IgD-negative memory B cell (primary cell): Measurements from ENCODE around the gene HOXB7. TPM values are rescaled to one million over a fixed set of nuclear protein-coding genes. Genes with fewer than 3 reads are reported as not detected.

ENCODE experiments used
- H3K27ac Mint-ChIP-seq, 3 donors: one replicate each; pipeline ENCODE4 v1.8.0; 2020 to 2022; ENCODE audit warnings: mild to moderate bottlenecking in 3 of 3, mixed read lengths in 3 of 3, moderate library complexity in 1 of 3
- H3K27me3 Mint-ChIP-seq: one replicate; pipeline ENCODE4 v1.8.0; 2021; ENCODE audit warnings: mixed read lengths
- H3K36me3 Mint-ChIP-seq: one replicate; pipeline ENCODE4 v1.8.0; 2020; ENCODE audit warnings: mild to moderate bottlenecking, mixed read lengths
- H3K4me1 Mint-ChIP-seq, 3 donors: one replicate each; pipeline ENCODE4 v1.8.0; 2020 to 2022; ENCODE audit warnings: mixed read lengths in 3 of 3, mild to moderate bottlenecking in 1 of 3
- H3K4me3 Mint-ChIP-seq, 4 donors: one replicate each; pipeline ENCODE4 v1.8.0; 2020 to 2022; ENCODE audit warnings: mild to moderate bottlenecking in 4 of 4, mixed read lengths in 4 of 4, moderate library complexity in 3 of 4
- H3K9me3 Mint-ChIP-seq, 3 donors: one replicate each; pipeline ENCODE4 v1.8.0; 2020 to 2021; ENCODE audit warnings: mixed read lengths in 3 of 3, mild to moderate bottlenecking in 1 of 3
- polyA plus RNA-seq: library from polyadenylated mRNA; unstranded; fragments of 300-500 nt; fragmentation: Illumina TruSeq; gene quantifications from one replicate; pipeline ENCODE4 v1.2.3, GENCODE V29; 2021

HOXB7 gene
- polyA plus RNA-seq, 1 donor from 2014 or later = not detected

GRCh38 chr17:48621410-48622392 is 10.9 kb upstream of the HOXB7 start:
- Mint-ChIP-seq H3K27me3 (peaks cover 75% of the 10 kb centered on the region), H3K9me3 (peaks cover 0 to under 1% (median 0%) of the 10 kb centered on the region in 3 donors), H3K4me1 (peaks cover 6 to 12% (median 8%) of the 10 kb centered on the region in 3 donors), H3K36me3 (peaks cover 1% of the 10 kb centered on the region), H3K4me3 (peak overlapping the region in 1 of 4 donors; percentile 64), H3K27ac (peak overlapping the region in 2 of 3 donors; percentile 66 to 71)

GRCh38 chr17:48620461-48621139 is 9.8 kb upstream of the HOXB7 start:
- Mint-ChIP-seq H3K27ac (peak overlapping the region in 1 of 3 donors; percentile 66), H3K9me3 (no peaks in the 10 kb centered on the region)

GRCh38 chr17:48619826-48620449 is 9.1 kb upstream of the HOXB7 start:
- Mint-ChIP-seq H3K27me3 (peaks cover 80% of the 10 kb centered on the region), H3K36me3 (peaks cover 1% of the 10 kb centered on the region), H3K4me3 (peak overlapping the region in 2 of 4 donors; percentile 48 to 74), H3K4me1 (peaks cover 3 to 17% (median 5%) of the 10 kb centered on the region in 3 donors), H3K9me3 (no peaks in the 10 kb centered on the region), H3K27ac (peak overlapping the region in 2 of 3 donors; percentile 74 to 83)

More at GRCh38 chr17:48620461-48621139, 9.8 kb upstream of the HOXB7 start:
- H3K4me1 Mint-ChIP-seq = peaks cover 4 to 13% (median 5%) of the 10 kb centered on the region in 3 donors
- H3K4me3 Mint-ChIP-seq = peak overlapping the region in 1 of 4 donors; percentile 44
- peaks cover 1% of the 10 kb centered on the region for H3K36me3 Mint-ChIP-seq
- peaks cover 79% of the 10 kb centered on the region for H3K27me3 Mint-ChIP-seq

GRCh38 chr17:48618256-48618896 is 7.6 kb upstream of the HOXB7 start:
- H3K27me3 Mint-ChIP-seq = peaks cover 77% of the 10 kb centered on the region
- peaks cover 4 to 17% (median 7%) of the 10 kb centered on the region in 3 donors for H3K4me1 Mint-ChIP-seq
- H3K4me3 Mint-ChIP-seq = peak overlapping the region; percentile 3 to 82 (median 74)
- peaks cover 0 to 2% (median 0%) of the 10 kb centered on the region in 3 donors for H3K9me3 Mint-ChIP-seq
- H3K27ac Mint-ChIP-seq = peak overlapping the region; percentile 72 to 98 (median 94)
- H3K36me3 Mint-ChIP-seq = peaks cover 3% of the 10 kb centered on the region

GRCh38 chr17:48617471-48618255 is 6.8 kb upstream of the HOXB7 start:
- Mint-ChIP-seq H3K27ac (peak overlapping the region; percentile 72 to 98 (median 94)), H3K4me3 (peak overlapping the region in 2 of 4 donors; percentile 12 to 68), H3K27me3 (peaks cover 74% of the 10 kb centered on the region), H3K9me3 (peaks cover 0 to 2% (median 0%) of the 10 kb centered on the region in 3 donors), H3K36me3 (peaks cover 3% of the 10 kb centered on the region), H3K4me1 (peaks cover 4 to 17% (median 10%) of the 10 kb centered on the region in 3 donors)

GRCh38 chr17:48616717-48617470 is 6.1 kb upstream of the HOXB7 start:
- H3K4me1 Mint-ChIP-seq = peaks cover 8 to 17% (median 14%) of the 10 kb centered on the region in 3 donors
- peak overlapping the region; percentile 41 to 98 (median 76) for H3K27ac Mint-ChIP-seq
- H3K36me3 Mint-ChIP-seq = peaks cover 3% of the 10 kb centered on the region

GRCh38 chr17:48615963-48616716 is 5.3 kb upstream of the HOXB7 start:
- H3K27ac Mint-ChIP-seq = peak overlapping the region; percentile 67 to 98 (median 83)
- peaks cover 3% of the 10 kb centered on the region for H3K36me3 Mint-ChIP-seq
- H3K4me3 Mint-ChIP-seq = peak overlapping the region in 1 of 4 donors; percentile 66
- peaks cover 67% of the 10 kb centered on the region for H3K27me3 Mint-ChIP-seq
- H3K9me3 Mint-ChIP-seq = peaks cover 0 to 2% (median 0%) of the 10 kb centered on the region in 3 donors
- H3K4me1 Mint-ChIP-seq = peaks cover 11 to 22% (median 16%) of the 10 kb centered on the region in 3 donors

More at GRCh38 chr17:48616717-48617470, 6.1 kb upstream of the HOXB7 start:
- Mint-ChIP-seq H3K27me3 (peaks cover 70% of the 10 kb centered on the region), H3K9me3 (peaks cover 0 to 2% (median 0%) of the 10 kb centered on the region in 3 donors), H3K4me3 (peak overlapping the region in 2 of 4 donors; percentile 12 to 66)

- Mint-ChIP-seq H3K36me3 (peaks cover 2% of the 10 kb centered on the region), H3K27ac (peak within 1 kb of the TSS; percentile 83 to 98 (median 86)), H3K4me3 (peak within 1 kb of the TSS in 3 of 4 donors; percentile 66 to 90 (median 67)), H3K27me3 (peaks cover 67% of the 10 kb centered on the region), H3K9me3 (peaks cover 0 to 4% (median 0%) of the 10 kb centered on the region in 3 donors), H3K4me1 (peaks cover 15 to 28% (median 20%) of the 10 kb centered on the region in 3 donors)
These were observed 4.5 kb upstream of the HOXB7 start, which contains the start of gene HOXB8 for GRCh38 chr17:48615047-48615962. Gene HOXB8, minus strand, starts transcription at chr17:48615292. Its CDS starts 588 bp downstream, at chr17:48614704.

- Mint-ChIP-seq H3K4me3 (peak overlapping the region; percentile 21 to 90 (median 75)), H3K4me1 (peaks cover 15 to 28% (median 20%) of the 10 kb centered on the region in 3 donors), H3K27me3 (peaks cover 61% of the 10 kb centered on the region), H3K36me3 (peaks cover 2% of the 10 kb centered on the region), H3K9me3 (peaks cover 0 to 4% (median 0%) of the 10 kb centered on the region in 3 donors), H3K27ac (peak overlapping the region; percentile 76 to 82 (median 78))
These were observed 3.3 kb upstream of the HOXB7 start for GRCh38 chr17:48613862-48614694.

- peak overlapping the region; percentile 82 to 94 (median 88) for H3K4me3 Mint-ChIP-seq
- H3K9me3 Mint-ChIP-seq = peaks cover 0 to 4% (median 0%) of the 10 kb centered on the region in 3 donors
- H3K27me3 Mint-ChIP-seq = peaks cover 51% of the 10 kb centered on the region
- peak overlapping the region in 2 of 3 donors; percentile 82 to 91 for H3K27ac Mint-ChIP-seq
- peaks cover 2% of the 10 kb centered on the region for H3K36me3 Mint-ChIP-seq
- peaks cover 15 to 21% (median 16%) of the 10 kb centered on the region in 3 donors for H3K4me1 Mint-ChIP-seq
These were observed 2.3 kb upstream of the HOXB7 start for GRCh38 chr17:48612854-48613691.
